Liver (tissue), 9 donors: ENCODE measurements around the gene GPN3. TPM values are rescaled to one million over a fixed set of nuclear protein-coding genes. Genes with fewer than 3 reads are reported as not detected.
"Not testable (repeated sequence)": the region's sequence is repeated elsewhere in the genome, so short reads cannot be mapped to it uniquely, and the experiment has no call there.

Source experiments
- DNase-seq: peaks from one replicate; pipeline ENCODE4 v3.0.0-alpha.2; 2017; ENCODE audit warnings: low spot score
- H3K27ac ChIP-seq, 2 donors: one replicate each; pipeline ENCODE4 v1.7.0; 2013; ENCODE audit warnings: inconsistent platforms in 2 of 2, low read length in 2 of 2, control low read depth in 1 of 2, low read depth in 1 of 2, mild to moderate bottlenecking in 1 of 2
- H3K27me3 ChIP-seq, 4 donors: one replicate each; pipeline versions ENCODE4 v1.6.1 to v1.7.0; 2013; ENCODE audit warnings: low read length in 3 of 4, inconsistent platforms in 1 of 4, mild to moderate bottlenecking in 1 of 4, moderate library complexity in 1 of 4; ENCODE audit not compliant: control insufficient read depth in 4 of 4, insufficient read depth in 4 of 4
- H3K36me3 ChIP-seq, 4 donors: one replicate each; pipeline versions ENCODE4 v1.6.1 to v1.7.0; 2013; ENCODE audit warnings: low read length in 3 of 4, mild to moderate bottlenecking in 3 of 4, low read depth in 1 of 4, moderate library complexity in 1 of 4; ENCODE audit not compliant: control insufficient read depth in 4 of 4, insufficient read depth in 3 of 4
- H3K4me1 ChIP-seq, 4 donors: one replicate each; pipeline versions ENCODE4 v1.6.1 to v1.7.0; 2013; ENCODE audit warnings: low read length in 3 of 4, mild to moderate bottlenecking in 3 of 4, moderate library complexity in 1 of 4; ENCODE audit not compliant: control insufficient read depth in 4 of 4, insufficient read depth in 4 of 4
- H3K4me3 ChIP-seq, 3 donors: one replicate each; pipeline versions ENCODE4 v1.6.1 to v1.7.0; 2013; ENCODE audit warnings: low read length in 3 of 3, control low read depth in 1 of 3, low read depth in 1 of 3, mild to moderate bottlenecking in 1 of 3
- H3K9ac ChIP-seq, 2 donors: one replicate each; pipeline ENCODE4 v1.7.0; 2013; ENCODE audit warnings: low read length in 2 of 2, mild to moderate bottlenecking in 2 of 2, moderate library complexity in 2 of 2, control low read depth in 1 of 2, low read depth in 1 of 2
- H3K9me3 ChIP-seq, 4 donors: one replicate each; pipeline versions ENCODE4 v1.6.1 to v1.7.0; 2013; ENCODE audit warnings: low read length in 3 of 4; ENCODE audit not compliant: control insufficient read depth in 4 of 4
- FOXA1 ChIP-seq: IDR thresholded peaks from 2 replicates; pipeline ENCODE4 v1.6.1; 2016; ENCODE audit warnings: antibody characterized with exemption
- GABPA ChIP-seq, 2 donors: IDR thresholded peaks in 1 of 2; conservative IDR thresholded peaks in 1 of 2; 2 replicates each; pipeline ENCODE4 v1.6.1; 2016; ENCODE audit warnings: antibody characterized with exemption in 2 of 2, mild to moderate bottlenecking in 1 of 2, moderate library complexity in 1 of 2
- HNF4G ChIP-seq: IDR thresholded peaks from 2 replicates; pipeline ENCODE4 v1.6.1; 2016; ENCODE audit warnings: antibody characterized with exemption
- JUND ChIP-seq, 2 donors: IDR thresholded peaks; 2 replicates each; pipeline ENCODE4 v1.6.1; 2016; ENCODE audit warnings: antibody characterized with exemption in 2 of 2
- NR2F2 ChIP-seq: IDR thresholded peaks from 2 replicates; pipeline ENCODE4 v1.6.1; 2016; ENCODE audit warnings: antibody characterized with exemption
- REST ChIP-seq: IDR thresholded peaks from 2 replicates; pipeline ENCODE4 v1.6.1; 2016; ENCODE audit warnings: antibody characterized with exemption, mild to moderate bottlenecking
- WGBS: extraction: QIAGEN DNeasy Blood & Tissue Kit; methylation state at CpG from one replicate; pipeline ENCODE4 v1.1.7; 2013; 5-methylcytosine and 5-hydroxymethylcytosine counted together
- polyA plus RNA-seq, 2 donors: library from polyadenylated mRNA; stranded (reverse) in 1 of 2; unstranded in 1 of 2; fragments of 200-250 nt in 1 of 2; fragments of >200 nt in 1 of 2; fragmentation: Nextera tagmentation in 1 of 2; extraction: Ambion mirVana in 1 of 2; gene quantifications; one replicate each; pipeline versions ENCODE4 v1.2.1 to v1.2.3, GENCODE V29; 2013 to 2015
- total RNA-seq, 2 donors: library from RNA; depleted of rRNA; stranded (reverse); fragments of >200 nt; gene quantifications; one replicate each; pipeline ENCODE4 v1.2.3, GENCODE V29; 2014
- donor health status: healthy.
- donor health status: healthy.
- donor health status: healthy.
- donor health status: healthy.
- donor health status: healthy.

GPN3 gene
- total and polyA plus RNA-seq, 4 donors: 13.4 to 47.2 (median 18.7) TPM

GRCh38 chr12:110421159-110421661 is 46.8 kb downstream of the GPN3 start:
- no peak for TF ChIP-seq NR2F2
- no peak for TF ChIP-seq FOXA1
- no peak for TF ChIP-seq JUND (IDR thresholded peaks at IDR 0.05)
- no peak for TF ChIP-seq GABPA (IDR thresholded peaks at IDR 0.05 in 1 of 2, conservative IDR thresholded peaks at IDR 0.05 in 1 of 2)
- TF ChIP-seq HNF4G: no peak
- TF ChIP-seq REST: no peak
- no peaks in the 10 kb centered on the region for H3K4me1 ChIP-seq
- 70% methylated on average over 3 of the region's 3 CpGs for WGBS
- H3K9ac ChIP-seq: no peak overlapping the region
- no peaks in the 10 kb centered on the region for H3K27me3 ChIP-seq
- DNase-seq: no peak
- H3K9me3 ChIP-seq: no peaks in the 10 kb centered on the region
- H3K27ac ChIP-seq: no peak overlapping the region
- no peaks in the 10 kb centered on the region for H3K36me3 ChIP-seq
- H3K4me3 ChIP-seq: no peak overlapping the region

GRCh38 chr12:110420644-110421043 is 47.4 kb downstream of the GPN3 start:
- not testable (repeated sequence) for DNase-seq, H3K36me3 ChIP-seq, H3K27me3 ChIP-seq, H3K4me1 ChIP-seq, H3K9me3 ChIP-seq, H3K27ac ChIP-seq, H3K9ac ChIP-seq, H3K4me3 ChIP-seq
- WGBS: 88% methylated on average over 1 of the region's 1 CpG

- DNase-seq, H3K4me1 ChIP-seq, H3K27me3 ChIP-seq, H3K9me3 ChIP-seq, H3K27ac ChIP-seq, H3K4me3 ChIP-seq, H3K9ac ChIP-seq, H3K36me3 ChIP-seq: not testable (repeated sequence)
- 86% methylated on average over 3 of the region's 3 CpGs for WGBS
Measured at GRCh38 chr12:110417113-110417512, 50.9 kb downstream of the GPN3 start.

GRCh38 chr12:110410086-110410485 is 58.0 kb downstream of the GPN3 start:
- H3K27ac ChIP-seq, H3K27me3 ChIP-seq, H3K4me1 ChIP-seq, H3K9ac ChIP-seq, H3K4me3 ChIP-seq, DNase-seq, H3K36me3 ChIP-seq, H3K9me3 ChIP-seq: not testable (repeated sequence)
- 89% methylated on average over 6 of the region's 6 CpGs for WGBS

- not testable (repeated sequence) for H3K4me1 ChIP-seq, H3K4me3 ChIP-seq, H3K36me3 ChIP-seq, H3K9me3 ChIP-seq, H3K9ac ChIP-seq, H3K27ac ChIP-seq, H3K27me3 ChIP-seq, DNase-seq
- 92% methylated on average over 16 of the region's 16 CpGs for WGBS
Measured at GRCh38 chr12:110405126-110405662, 62.9 kb downstream of the GPN3 start.
